Putamen (tissue), 1 donor: ENCODE measurements around the gene WNT4.

Experiments used
- DNase-seq: peaks from one replicate; pipeline ENCODE4 v3.0.0-alpha.2; 2016; ENCODE audit warnings: low spot score

Gene WNT4

DNA sequence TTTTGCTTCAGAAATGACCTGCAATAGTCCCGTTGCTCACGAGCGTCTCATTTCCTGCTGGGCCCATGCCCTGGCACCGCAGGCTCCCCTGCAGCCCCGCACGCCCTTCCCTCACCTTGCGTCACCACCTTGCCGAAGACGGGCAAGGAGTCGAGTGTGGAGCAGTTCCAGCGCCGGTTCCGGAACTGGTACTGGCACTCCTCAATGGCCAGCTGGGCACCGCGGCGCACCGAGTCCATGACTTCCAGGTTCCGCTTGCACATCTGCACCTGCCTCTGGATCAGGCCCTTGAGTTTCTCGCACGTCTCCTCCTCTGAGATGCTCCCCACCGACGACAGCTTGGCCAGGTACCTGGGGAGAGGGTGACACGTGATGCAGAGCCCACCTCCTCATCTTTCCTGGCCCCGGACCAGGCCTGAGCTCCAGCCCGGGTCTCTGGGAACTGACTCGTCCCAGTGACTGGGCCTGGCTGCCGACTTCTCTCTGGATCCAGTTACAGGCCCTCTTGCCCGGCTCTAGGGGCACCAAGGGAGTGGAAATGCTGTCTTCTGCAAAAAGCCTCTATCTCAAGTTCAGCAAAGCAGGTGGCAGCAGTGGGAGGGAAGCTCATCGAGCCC is 13.3 kb downstream of the WNT4 start:
- DNase-seq: no peak

DNA sequence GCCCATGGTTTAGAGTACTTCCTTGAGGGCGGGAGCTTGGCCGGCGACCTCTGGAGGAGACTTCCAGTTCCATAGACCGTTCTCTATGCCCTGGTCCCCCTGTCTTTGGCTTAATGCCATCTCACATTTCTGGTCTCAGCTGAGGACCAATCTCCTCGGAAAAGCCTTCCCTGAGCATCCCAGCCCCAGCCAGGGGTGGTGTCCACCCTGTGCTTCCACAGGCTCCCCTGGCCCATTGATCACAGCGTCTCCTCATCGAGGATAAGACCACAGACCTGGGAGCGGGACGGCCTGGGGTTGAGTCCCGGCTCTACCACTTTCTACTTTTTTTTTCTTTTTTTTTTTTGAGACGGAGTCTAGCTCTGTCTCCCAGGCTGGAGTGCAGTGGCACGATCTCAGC is 14.5 kb downstream of the WNT4 start:
- DNase-seq: no peak

DNA sequence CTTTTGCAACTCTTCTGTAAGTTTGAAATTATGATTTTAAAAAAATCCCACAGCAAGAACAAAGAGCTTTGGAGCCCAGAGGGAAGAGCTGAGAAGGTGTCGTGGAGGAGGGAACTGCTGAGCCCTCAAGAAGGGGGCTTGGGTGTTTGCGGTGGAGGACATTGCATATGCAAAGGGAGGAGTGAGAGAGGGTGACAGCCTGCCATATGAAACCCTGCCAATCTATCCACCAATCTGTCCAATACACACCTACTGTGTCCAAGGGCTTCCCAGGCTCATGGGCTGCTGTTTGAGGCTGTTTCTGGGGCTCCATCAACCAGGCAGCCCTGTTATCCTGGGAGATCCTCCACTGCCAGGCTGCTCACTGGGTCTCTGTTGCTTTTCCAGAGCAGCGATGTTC is 15.2 kb downstream of the WNT4 start:
- DNase-seq: no peak

DNA sequence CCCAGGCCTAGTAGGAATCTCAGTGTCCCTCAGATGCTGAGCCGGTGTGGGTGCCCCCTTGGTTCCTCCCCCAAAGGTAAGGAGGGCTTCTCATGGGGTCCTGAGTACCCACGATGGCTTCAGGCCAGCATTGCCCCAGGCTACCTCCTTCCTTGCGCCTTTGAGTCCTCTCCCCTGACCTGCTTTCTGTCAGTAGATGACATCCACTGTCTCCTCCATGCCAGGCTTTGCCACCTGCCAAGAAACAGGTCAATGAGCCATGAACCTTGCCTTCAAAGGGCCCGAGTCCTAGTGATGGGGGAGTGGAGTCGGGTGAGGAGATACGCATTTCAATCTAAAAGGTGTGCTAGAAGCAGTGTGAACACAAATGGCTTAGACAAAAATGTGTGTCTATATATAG is 15.6 kb downstream of the WNT4 start:
- no peak for DNase-seq

DNA sequence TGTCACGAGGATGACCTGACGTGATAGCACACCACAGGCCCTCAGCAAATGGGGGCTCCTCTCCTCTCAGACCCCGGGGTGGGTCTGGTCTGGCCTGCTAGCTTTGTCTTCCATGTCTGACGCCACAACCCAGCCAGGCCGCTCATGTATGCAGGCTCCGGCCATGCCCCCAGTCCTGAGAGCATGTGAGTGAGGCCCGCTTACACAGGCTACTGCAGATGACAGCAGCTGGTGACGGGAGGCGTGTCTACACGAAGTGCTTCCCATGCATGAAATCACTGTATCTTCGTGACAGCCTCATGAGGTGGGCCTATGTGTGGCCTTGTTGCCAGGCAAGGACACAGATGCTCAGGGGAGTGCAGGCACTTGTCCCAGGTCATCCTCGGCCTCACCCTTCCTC is 16.4 kb downstream of the WNT4 start:
- DNase-seq: no peak

DNA sequence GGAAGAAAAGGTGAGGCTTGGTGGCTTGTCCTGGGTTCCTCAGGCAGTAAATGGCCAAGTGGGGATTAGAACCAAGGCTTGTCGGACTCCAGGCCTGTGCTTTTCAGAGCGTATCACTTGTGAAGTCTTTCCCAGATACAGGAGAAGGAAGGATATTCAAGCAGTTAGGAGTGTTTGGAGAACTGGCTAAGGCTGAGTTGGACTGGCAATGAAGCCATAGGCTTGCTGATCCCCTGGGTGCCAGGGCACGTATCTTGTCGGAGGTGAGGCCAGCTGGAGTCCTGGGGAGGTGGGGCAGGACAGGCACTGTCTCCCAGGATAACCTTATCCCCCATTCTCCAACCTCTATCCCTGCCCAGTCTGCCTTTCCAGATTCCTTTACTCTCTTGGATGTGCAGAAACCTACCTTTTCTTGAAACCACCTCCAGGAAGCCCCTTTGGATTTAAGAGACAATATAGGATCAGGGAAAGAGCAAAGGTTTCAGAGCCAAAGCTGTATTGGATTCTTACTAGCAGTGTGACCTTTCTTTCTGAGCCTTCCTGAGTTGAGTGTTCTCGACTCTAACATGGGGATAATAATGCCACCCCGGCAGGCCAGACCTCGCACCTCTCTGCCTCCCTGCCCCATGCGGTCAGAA is 18.2 kb downstream of the WNT4 start:
- no peak for DNase-seq

DNA sequence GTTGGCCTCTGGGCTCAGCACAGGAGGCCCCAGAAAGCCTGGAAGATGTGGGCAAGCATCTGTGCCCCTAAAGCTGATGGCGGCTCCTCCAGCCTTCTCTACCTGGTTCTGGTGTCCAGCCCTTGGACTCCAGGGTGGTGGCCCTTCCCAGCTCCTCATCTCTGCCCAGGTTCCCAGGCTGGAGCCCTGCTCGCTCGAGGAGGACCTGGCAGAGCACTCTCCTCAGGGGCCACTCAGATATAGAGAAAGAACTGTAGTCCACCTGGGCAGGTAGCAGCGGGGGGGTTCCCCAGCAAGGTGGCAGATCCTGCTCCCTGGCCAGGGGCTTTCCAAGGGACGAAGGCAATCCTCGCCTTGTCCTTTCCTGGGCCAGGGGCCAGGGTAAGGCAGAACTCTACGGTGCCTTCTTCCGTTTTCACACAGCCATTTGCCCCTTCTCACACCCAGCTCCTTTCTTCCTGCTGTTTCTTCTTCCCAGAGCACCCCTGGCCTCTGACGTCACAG is 18.9 kb downstream of the WNT4 start:
- no peak for DNase-seq

DNA sequence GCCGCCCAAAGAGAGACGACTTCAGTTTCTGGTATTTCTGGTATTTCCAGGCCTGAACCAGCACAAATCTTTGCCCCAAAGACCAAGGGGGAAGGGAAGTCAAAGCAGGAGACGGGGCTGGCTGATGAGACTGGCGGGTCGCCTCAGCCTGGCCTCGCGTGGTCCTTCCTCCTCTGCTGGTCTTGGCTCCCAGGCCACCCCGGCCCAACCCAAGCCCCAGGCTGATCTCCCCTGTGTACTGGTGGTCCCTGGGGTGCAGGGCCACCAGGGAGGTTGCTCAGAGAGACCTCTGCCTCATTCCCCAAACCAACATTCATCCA is 19.9 kb downstream of the WNT4 start:
- DNase-seq: no peak

DNA sequence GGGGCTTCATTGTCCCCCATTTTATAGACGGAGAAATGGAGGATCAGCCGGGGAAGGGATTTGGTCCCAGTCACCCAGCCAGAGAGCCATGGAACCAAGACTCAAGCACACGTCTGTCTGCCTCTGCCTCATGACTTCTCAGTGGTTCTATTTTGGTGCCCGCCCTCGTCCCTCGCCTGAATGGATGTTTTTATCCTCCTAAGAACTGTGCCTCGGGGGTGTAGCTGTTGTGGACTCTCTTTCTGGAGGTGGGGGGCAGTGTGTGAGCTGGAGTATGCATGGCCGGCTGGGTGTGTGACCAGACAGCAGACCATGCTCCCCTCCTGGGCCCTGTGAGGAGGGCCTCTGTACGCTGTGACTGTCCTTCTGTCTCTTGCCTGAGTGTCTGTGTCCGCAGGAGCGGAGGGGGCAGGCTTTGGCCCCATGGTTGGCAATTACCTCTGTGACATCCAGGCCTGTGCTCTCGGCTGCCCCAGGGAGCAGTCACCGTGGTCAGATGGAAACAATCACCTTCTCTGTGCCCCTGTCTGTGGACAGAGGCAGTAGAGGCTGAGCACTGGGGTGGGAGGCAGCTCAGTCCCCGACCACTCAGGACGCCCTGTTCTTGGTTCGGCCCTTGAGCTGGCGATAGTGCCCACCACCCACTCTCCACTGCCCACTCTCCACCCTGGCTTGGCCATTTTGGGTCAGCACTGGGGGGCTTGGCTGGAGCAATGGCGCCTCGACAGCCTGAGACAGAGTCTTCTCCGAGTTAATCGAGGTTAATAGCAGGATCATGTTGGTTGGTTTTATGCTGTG is 20.4 kb downstream of the WNT4 start:
- peak; percentile 62 for DNase-seq

DNA sequence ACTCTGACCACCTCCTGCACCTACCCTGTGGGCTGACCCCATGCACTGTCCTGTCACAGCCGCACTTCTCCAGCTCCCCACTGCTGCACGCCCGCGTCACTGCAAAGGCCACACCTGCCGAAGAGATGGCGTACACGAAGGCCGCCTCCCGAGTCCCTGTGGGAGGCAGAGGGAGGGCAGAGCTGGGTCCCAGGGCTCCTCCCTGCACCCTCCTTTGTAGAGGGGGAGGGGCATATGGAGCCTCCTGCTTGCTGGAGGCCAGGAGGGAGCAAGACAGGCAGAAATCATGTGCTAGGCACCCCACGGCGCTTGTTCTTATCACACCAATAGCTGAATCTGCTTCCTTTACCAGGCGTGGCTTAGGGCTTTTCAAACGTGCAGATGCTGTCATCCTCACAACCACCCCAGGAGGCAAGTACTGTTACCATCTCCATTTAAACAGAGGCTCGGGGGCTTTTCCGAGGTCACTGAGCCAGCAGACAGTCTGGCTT is 21.4 kb downstream of the WNT4 start:
- DNase-seq: no peak

DNA sequence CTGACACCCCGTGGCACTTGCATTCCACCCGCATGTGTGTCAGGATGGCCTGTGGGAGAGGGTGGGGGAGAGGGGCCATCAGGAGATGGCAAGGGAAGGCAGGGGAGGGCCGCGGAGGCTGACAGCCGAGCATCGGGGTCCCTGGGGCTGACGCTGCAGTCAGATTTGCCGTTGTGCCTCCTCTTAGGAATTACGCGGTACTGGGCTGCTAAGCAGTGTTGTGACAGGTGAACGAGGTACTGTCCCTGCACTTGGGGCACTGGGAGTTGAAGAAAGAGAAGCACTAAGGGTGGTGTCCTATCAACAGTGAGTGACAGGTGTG is 22.5 kb downstream of the WNT4 start:
- no peak for DNase-seq

DNA sequence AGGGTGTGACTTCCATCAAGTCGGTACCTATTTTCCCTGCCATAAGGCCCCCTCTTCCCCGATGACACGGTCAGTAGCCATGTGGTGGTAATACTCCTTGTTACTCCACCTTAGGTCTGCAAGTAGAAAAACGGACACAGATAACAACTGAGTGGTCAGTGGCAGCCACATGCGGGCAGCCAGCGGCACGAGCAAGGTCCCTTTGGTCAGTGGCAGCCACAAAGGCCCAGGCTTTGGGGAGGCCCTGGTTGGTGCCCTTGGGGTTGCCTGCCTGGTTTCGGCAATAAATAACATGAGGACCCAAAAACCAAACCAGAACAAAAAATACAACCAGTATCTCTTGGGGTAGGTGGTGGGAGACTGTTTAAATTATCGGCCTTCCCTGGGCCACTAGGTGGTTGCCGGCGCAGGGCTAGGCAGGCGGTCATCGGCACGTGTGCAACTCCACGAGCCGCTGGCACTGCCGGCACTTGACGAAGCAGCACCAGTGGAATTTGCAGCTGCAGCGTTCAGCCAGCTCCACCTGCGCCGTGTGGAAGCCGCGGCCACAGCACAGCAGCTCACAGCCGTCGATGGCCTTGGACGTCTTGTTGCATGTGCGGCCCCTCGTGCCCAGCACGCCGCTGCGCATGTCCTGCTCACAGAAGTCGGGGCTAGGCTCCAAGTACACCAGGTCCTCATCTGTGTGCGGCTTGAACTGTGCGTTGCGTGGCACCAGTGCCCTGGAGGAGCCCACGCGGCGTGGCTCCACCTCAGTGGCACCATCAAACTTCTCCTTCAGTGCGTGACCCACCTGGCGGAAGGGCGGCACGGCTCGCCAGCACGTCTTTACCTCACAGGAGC is 23.1 kb downstream of the WNT4 start:
- DNase-seq: no peak

DNA sequence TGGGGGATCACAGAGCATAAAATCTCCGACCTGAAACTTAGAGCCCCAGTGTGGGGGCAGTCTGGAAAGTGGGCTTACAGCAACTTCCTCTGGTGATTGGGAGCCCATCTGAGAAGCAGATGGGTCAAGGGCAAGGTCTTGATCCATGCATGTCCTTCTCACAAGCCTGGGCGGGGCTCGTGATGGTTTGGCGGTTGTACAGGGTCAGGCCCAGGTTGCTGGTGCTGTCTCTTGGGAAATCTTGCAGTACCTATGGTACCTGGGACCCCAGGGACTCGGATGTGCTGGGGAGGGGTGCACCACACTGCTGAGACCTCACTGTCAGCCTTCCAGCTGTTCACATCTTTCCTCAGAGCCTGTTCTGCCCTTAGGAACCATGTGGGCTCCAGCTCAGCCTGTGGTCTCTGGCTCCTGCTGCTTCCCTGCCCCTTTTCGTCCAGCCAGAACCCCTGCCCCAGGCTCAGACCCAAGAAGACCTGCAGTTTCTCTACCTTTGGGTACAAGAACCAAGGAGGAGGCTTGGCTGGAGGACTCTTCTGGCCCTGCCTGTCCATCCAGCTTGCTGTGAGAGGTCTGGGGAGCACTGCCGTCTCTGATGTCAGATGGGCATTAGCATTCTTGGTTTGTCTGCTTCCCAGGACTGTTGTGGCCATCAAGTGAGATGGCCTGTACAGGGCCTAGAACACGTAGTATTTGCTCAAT is 24.5 kb downstream of the WNT4 start:
- no peak for DNase-seq

DNA sequence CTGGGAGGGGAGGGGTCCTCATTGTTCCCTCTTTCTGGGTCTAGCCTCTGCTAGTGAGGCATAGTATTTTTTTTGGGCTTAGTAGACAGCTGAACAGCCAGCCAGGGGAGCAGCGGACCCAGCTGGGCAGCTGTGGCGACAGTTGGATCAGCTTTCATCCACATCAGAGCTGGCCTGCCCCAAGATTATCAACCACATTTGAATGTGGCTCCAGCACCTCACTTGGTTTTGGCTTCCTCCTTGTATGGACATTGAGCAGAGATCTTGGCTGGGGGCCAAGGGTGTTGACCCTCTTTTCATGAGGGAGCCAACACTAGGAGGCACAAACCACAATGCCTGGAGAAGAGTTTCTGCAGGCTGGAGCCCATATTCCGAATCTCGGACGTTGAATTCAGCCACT is 25.0 kb downstream of the WNT4 start:
- no peak for DNase-seq

DNA sequence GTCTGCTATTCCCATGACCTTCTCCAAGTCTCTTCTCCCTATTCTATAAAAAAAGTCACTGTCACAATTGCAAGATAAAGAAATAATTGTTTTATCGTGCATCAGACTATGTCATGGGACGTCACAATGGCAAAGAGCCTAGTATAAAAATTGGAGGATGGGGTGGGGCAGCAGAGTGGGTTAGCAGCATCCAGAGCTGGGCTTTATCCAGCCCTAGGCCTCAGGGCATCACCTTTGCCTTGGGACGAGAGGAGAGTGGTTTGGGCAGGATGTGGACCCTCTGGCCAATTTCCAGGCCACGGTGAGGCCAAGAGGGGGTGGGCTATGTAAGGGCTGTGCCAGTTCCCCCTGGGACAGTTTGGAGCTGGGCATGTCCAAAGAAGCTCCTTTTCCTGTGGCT is 25.7 kb downstream of the WNT4 start:
- peak; percentile 75 for DNase-seq

DNA sequence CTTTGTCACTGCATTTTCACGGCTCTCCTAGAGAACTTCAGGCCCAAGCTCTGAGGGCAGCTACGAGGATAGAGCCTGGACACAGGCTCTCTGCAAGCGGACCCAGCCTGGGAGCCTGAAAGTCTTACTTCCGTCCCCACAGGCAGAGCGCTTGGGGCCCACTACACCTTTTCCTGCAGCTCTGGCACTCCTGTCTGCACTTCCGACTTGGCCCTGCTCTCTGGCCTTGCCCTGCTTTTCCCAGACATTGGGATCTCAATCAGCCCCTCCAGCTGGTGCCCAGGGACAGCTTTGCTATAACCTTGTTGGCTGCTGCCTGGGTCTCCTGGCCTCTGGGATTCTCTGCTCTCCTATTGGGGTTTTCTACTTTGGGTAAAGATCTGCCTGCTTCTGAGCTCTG is 27.6 kb downstream of the WNT4 start:
- no peak for DNase-seq

DNA sequence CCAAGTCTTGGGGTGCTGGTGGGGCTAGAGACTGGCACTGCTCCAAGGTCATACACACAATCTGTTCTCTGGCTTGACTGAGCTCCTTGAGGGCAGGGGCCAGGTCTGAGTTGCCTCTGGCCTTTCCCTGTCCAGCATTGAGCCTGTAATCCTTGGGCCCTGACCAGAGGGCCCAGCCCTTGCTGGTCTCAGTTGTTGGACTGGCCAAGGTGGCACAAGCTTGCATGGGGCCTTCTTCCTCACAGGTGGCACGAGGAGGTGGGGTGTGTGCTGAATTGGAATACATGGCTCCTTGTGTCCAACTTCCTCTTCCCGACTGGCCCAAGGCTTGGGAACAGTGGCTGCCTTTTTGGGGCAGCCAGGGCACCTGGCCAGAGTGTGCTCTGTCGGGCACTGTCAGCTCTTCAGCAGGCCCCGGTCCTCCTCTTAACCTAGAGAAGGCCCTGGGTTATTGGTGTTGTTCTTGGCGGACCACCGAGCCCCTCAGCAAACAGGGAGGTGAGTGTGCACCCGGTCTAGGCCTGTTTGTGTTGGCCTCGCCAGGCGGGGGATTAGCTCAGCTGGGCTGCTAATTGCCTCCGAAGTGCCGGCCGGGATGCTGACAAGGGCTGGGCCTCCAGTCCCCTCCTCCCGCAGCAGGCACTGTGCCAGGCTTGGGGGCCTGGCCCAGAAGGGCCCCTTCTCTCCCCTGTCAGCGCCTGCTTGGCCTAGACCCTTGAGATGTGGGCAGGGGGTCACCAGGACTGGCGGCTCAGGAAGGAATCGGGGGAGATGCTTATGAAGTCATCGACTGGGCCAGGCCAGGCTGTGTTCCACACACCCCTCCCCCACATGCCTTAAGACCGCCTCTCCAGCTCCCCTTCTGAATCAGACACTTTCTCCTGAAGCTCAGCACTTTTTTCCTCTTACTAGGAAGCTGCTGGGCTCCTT is 28.5 kb downstream of the WNT4 start:
- DNase-seq: no peak

DNA sequence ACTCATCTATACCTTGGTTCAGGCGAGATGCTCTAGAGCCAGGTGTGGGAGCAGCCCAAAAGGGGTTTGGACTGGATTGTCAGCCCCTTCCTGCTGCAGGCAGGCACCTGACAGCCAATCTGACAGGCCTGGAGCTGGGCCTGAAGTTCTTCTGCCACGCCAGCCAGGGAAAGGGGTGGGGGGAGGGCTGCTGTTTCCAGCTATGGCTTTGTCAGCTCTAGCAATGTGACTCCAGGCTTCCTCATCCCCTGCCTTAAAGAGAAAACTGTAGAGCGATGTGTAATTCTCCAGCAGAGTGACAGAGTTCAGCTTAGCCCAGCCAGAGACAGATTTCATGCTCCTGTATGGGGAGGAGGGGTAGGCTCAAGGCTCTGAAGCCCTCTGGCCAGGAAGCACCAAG is 30.3 kb downstream of the WNT4 start:
- no peak for DNase-seq

DNA sequence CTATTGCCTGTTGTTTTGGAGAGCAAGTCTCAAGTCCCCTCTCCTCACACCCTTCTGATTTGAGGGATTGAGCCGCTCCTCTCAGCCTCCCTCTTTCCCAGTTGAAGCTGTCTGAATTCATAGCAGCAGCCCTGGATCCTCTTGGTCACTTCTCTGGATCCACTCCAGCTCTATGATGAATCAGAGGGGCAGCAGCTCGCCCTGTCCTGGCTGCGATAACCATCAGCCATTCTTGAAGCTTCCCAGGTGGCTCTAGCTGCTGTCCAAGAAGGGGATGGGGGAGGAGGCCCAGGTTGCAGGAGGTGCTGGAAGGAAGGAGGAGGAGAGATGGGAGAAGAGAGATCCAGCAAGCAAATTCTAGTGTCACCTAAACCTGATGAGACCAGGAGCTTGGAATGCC is 31.3 kb downstream of the WNT4 start:
- DNase-seq: no peak

DNA sequence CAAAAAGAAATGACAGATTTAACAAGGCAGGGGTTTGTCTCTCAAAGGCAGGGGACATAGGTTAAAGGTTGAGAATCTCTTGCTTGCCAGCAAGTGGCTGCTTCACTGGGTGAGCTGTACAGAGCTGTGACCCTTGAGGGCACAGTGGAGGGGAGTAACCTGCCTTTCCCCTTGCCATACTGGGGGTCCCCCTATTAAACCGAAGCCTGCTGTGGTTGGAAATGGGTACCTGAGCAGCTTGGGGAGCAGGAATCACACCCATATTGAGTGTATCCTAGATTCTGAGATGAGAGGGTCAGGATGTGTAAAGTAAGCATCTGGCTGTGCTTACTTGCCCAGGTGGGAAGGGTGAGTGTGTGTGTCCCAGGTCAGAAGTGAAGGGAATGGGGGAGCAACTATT is 31.8 kb downstream of the WNT4 start:
- DNase-seq: no peak

DNA sequence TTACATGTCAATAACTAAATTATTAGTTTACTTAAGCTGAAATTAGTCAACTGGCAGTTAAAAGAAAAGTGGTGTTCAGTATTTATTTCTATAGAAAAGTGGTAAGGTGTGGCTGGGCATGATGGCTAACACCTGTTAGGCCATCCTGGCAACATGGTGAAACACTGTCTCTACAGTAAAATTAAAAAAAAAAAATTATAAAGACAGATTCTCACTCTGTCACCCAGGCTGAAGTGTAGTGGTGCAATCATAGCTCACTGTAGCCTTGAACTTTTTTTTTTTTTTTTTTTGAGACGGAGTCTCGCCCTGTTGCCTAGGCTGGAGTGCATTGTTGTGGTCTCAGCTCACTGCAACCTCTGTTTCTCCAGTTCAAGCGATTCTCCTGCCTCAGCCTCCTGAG is 32.9 kb downstream of the WNT4 start:
- no peak for DNase-seq
